ENCODE data around the gene PAQR3.

- TF ChIP-seq CTCF (IDR thresholded peaks at IDR 0.05; ENCODE audit: borderline replicate concordance, extremely low read depth, low read length, poor library complexity, severe bottlenecking) (no peak), EZH2 (IDR thresholded peaks at IDR 0.05; ENCODE audit: borderline replicate concordance, low read depth, low read length, severe bottlenecking) (no peak)
These were observed 75.2 kb downstream of the PAQR3 start for GRCh38 chr4:78863991-78864390.
